HG03039 (cell line): ENCODE measurements around the gene CP.
"Not testable (repeated sequence)": the region's sequence is repeated elsewhere in the genome, so short reads cannot be mapped to it uniquely, and the experiment has no call there.

ENCODE experiments used
- ATAC-seq: cut with Tn5 transposase; IDR thresholded peaks from one replicate; pipeline ENCODE4 v1.9.1; 2021; ENCODE audit warnings: mild to moderate bottlenecking, moderate library complexity; ENCODE audit not compliant: unreplicated experiment

CP gene

DNA sequence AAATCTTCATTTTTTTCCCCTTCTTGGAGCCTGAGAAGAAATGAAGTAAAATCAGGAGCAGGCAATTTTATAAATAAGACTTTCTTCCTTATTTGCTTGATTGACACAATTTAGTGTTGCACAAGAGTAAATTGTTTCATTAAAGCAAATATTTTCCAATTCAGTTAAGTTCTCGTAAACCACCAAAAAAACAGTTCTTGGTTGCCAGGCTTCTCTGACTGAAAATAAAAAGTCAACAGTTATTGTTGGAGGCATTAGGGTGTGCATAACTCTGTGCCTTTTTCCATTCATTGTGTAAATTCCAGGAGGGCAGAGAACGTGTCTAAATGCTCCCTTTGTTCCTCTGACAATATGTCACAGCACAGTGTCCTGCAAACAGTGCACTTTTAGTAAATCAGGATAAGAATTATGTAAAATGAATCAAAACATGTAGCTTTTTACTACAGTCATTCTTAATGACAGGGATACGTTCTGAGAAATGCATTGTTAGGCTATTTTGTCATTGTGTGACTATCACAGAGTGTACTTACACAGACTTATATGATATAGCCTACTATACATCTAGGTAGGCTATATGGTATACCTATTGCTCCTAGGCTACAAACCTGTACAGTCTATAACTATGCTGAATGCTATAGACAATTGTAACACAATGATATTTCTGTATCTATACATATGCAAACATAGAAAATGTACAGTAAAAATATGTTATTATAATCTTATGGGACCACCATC lies at the start of gene CP:
TSS of gene CP (minus strand) at position 47 of the 735 bp plus-strand sequence. CDS start at position 10, 37 bp downstream.
- ATAC-seq = no peak

GRCh38 chr3:149270180-149270579 lies 48.6 kb upstream of the CP start:
- ATAC-seq = no peak

- no peak for ATAC-seq
Measured at GRCh38 chr3:149269687-149270086, 48.1 kb upstream of the CP start.

DNA sequence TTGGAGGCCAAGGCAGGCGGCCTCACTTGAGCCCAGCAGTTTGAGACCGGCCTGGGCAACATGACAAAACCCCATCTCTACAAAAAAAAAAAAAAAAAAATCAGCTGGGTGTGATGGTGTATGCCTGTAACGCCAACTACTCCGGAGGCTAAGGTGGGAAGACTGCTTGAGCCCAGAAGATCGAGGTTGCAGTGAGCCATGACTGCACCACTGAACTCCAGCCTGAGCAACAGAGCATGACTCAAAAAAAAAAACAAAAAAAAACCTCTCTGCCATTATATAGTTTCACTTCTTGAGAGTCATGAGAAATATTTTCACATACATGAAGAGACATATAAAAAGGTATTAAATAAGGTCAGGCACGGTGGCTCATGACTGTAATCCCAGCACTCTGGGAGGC lies 45.9 kb upstream of the CP start:
- ATAC-seq = no peak

DNA sequence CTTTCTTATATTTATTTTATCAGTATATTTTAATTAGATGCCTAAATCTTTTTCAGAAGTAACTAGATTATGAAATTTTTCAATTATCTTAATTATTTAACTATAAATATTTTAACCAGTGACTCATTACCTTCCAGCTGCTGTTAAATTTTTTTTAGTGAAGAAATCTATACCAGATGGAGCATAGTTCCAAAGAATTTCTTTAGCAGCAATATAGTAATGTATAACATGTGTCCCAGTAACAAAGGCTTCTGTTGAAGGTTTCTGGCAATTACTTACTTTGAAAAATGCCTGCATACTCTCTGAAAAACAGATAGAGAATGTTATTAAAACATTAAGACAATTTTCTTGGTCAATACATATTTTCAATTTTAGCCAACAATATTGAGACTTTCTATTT lies 45.1 kb upstream of the CP start:
- ATAC-seq = no peak

DNA sequence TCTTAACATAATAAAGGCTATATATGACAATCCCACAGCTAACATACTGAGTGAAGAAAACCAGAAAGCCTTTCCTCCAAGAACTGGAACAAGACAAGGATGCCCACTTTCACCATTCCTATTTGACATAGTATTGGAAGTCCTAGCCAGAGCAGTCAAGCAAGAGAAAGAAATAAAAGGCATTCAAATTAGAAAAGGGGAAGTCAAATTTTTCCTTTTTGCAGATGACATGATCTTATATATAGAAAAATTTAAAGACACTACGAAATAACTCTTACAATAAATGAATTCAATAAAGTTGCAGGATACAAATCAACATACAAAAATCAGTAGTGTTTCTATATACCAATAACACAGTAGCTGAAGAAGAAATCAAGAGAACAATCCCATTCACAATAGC lies 42.2 kb upstream of the CP start:
- no peak for ATAC-seq

GRCh38 chr3:149258714-149259113 lies 37.1 kb upstream of the CP start:
- no peak for ATAC-seq

DNA sequence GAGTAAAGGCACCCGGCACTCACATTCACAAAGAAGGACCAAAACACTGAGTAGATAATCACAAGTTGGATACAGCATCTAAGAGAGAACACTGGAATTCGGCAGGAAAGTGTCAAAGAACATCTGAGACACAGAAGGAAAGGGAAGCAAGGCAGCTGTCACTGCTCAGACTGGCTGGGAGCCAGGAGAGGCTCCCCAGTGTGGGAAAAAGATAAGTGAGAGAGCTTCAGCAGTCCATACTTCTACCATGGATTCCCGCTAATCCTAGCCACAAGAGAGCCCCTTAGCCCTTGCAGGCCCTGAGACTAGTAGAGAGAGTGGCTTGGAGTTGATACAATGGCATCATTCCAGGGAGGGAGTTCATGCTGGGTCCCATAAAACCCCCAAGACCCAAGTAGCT lies 36.7 kb upstream of the CP start:
- ATAC-seq = no peak

GRCh38 chr3:149252272-149252671 lies 30.6 kb upstream of the CP start:
- no peak for ATAC-seq

GRCh38 chr3:149251186-149251585 lies 29.6 kb upstream of the CP start:
- no peak for ATAC-seq

GRCh38 chr3:149247929-149248691 lies 26.5 kb upstream of the CP start:
- peak; percentile 71 for ATAC-seq

DNA sequence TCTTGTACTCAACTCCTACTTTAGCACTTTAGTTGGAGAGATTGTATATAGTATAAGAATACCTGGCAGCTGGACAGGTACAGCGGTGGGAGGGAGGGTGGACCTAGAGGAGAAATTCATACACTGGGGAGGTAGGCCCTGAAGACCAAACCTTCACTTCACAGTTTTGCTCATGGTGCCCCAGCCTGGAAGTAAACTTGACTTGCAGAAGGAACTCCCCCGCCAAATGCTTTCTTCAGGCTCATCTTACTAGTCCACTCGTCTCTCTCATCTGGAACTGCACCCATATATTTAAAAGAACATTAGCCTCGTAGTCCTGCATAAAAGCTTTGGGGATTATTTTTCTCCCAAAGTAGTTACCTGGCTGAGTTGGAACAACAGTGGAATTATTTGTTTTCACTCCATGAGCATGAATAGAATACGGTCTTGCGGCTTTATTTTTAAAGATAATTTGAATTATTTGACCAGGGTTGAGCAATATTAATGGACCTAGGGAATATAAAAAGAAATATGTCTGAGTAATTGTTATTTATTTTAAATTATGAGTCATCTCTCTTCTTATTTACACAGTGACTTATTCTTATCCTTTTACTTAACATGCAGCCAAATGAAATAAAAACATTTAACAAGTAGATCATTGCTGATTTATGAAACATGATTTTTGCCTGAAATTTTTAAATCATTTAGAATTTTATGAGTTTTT lies 25.5 kb upstream of the CP start:
- ATAC-seq = no peak

- peak; percentile 61 for ATAC-seq
Measured at GRCh38 chr3:149245738-149246451, 24.3 kb upstream of the CP start.

GRCh38 chr3:149243540-149243939 lies 21.9 kb upstream of the CP start:
- no peak for ATAC-seq

- ATAC-seq = no peak
Measured at GRCh38 chr3:149239357-149239936, 17.8 kb upstream of the CP start.

DNA sequence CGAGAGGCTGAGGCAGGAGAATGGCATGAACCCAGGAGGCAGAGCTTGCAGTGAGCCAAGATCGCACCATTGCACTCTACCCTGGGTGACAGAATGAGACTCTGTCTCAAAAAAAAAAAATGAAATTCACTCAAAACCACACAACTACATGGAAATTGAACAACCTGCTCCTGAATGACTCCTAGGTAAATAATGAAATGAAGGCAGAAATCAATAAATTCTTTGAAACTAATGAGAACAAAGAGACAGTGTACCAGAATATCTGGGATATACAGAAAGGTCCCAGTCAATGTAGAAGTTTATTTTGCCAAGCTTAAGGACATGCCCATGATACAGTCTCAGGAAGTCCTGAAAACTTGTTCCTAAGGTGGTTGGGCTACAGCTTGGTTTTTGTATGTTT lies 16.6 kb upstream of the CP start:
- ATAC-seq = not testable (repeated sequence)

GRCh38 chr3:149235599-149236424 lies 14.2 kb upstream of the CP start:
- no peak for ATAC-seq

DNA sequence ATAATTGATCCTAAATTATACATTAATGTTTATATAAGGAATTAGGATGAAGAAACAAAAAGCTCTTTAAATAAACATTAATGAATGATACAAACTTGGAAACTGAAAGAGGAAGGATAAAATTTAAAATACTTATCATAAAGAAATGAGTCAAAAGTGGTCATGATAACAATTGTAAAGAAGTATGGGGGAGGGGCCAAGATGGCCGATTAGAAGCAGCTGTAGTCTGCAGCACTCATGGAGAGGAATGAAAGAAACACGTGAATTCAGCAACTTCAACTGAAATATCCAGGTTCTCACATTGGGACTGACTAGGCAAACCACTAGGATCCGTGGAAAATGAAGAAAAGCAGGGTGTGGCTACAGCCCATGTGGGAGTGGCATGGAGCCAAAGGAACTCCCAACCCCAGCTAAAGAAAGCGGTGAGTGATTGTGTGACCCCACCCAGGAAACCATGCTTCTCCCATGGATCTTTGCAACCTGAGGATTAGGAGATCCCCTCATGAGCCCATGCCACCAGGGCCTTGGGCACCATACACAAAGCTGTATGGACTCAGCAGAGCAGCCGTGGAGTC lies 13.1 kb upstream of the CP start:
- ATAC-seq = no peak

- no peak for ATAC-seq
Measured at GRCh38 chr3:149233323-149233722, 11.7 kb upstream of the CP start.

DNA sequence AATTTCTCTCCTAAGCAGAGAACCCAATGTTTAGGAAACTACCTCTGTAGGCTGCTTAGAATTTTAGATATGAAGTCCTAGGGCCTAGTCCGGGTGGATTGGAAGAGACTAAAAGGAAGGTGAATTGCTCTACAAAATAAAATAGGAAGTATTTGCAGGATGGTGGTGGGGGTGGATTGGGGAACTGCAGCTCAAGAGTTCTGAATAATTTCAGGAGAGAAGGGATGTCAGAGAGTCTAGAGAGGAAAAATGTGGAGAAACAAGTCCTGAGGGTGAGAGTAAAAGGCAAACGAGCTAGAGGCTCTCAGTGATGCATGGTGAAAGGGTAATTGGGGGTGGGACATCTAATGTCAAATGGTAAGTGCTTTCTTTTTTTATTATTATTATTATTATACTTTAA lies 10.2 kb upstream of the CP start:
- no peak for ATAC-seq
